Activated CD4-positive, alpha-beta memory T cell treated with anti-CD3 and anti-CD28 coated beads for 36 hours (primary cell): ENCODE results near the gene MYH9. TPM values are rescaled to one million over a fixed set of nuclear protein-coding genes. Genes with fewer than 3 reads are reported as not detected.
A peak's percentile ranks its signal among the peaks of the same experiment; 100 is the strongest.

ENCODE experiments used
- CTCF ChIA-PET: fragments of 350-600 bp; sonication (Branson Sonifier 250); formaldehyde crosslinking; loops from one replicate; lab custom pipeline; 2021; ENCODE audit warnings: antibody characterized with exemption, inconsistent platforms; lab: Charles Lee
- POLR2A ChIA-PET: fragments of 350-600 bp; sonication (Branson Sonifier 250); formaldehyde crosslinking; loops from one replicate; lab custom pipeline; 2021; ENCODE audit warnings: antibody characterized with exemption; lab: Charles Lee
- DNase-seq: peaks from one replicate; pipeline ENCODE4 v3.0.0-alpha.2; 2020
- H3K27ac Mint-ChIP-seq: one replicate; pipeline ENCODE4 v1.8.0; 2021; ENCODE audit warnings: mixed read lengths
- H3K27me3 Mint-ChIP-seq: one replicate; pipeline ENCODE4 v1.8.0; 2021; ENCODE audit warnings: mixed read lengths
- H3K36me3 Mint-ChIP-seq: one replicate; pipeline ENCODE4 v1.8.0; 2021; ENCODE audit warnings: mixed read lengths
- H3K4me1 Mint-ChIP-seq: one replicate; pipeline ENCODE4 v1.8.0; 2021; ENCODE audit warnings: low read depth, mixed read lengths
- H3K4me3 Mint-ChIP-seq: one replicate; pipeline ENCODE4 v1.8.0; 2021; ENCODE audit warnings: mild to moderate bottlenecking, mixed read lengths
- H3K9me3 Mint-ChIP-seq: one replicate; pipeline ENCODE4 v1.8.0; 2021; ENCODE audit warnings: mixed read lengths
- intact Hi-C: fragments of 100-400 bp; cut with micrococcal nuclease; formaldehyde crosslinking; loops from one replicate; pipeline ENCODE4 v1.15.1; 2023
- total RNA-seq, 2 experiments: library from RNA; stranded (reverse); gene quantifications; one replicate each; pipeline ENCODE4 v1.2.3, GENCODE V29; 2021

The MYH9 gene
- total RNA-seq, 2 experiments from 2014 or later = 712 to 720 TPM

GRCh38 chr22:36381513-36382128 is 6.1 kb downstream of the MYH9 start:
- H3K4me3 Mint-ChIP-seq = peak overlapping the region; percentile 40
- no peaks in the 10 kb centered on the region for H3K9me3 Mint-ChIP-seq
- no peaks in the 10 kb centered on the region for H3K27me3 Mint-ChIP-seq
- CTCF ChIA-PET = interaction anchor here (1.2 kb wide), 1 partner anchor 49 kb away, joined by 5 read pairs; no protein-coding TSS in a partner anchor
- H3K4me1 Mint-ChIP-seq = peaks cover 87% of the 10 kb centered on the region
- intact Hi-C loops = no loop called here
- H3K36me3 Mint-ChIP-seq = peaks cover 56% of the 10 kb centered on the region
- DNase-seq = no peak
- POLR2A ChIA-PET = interaction anchor here (0.7 to 3.5 kb wide), 3 partner anchors 15 to 49 kb away, joined by 3 to 21 read pairs (median 9); no protein-coding TSS in a partner anchor
- peak overlapping the region; percentile 98 for H3K27ac Mint-ChIP-seq

GRCh38 chr22:36379593-36380361 is 8.0 kb downstream of the MYH9 start:
- CTCF ChIA-PET = interaction anchor here (0.7 to 3.9 kb wide), 12 partner anchors 9 to 91 kb away, joined by 3 to 34 read pairs (median 5); no protein-coding TSS in a partner anchor
- H3K27ac Mint-ChIP-seq = peak overlapping the region; percentile 98

GRCh38 chr22:36378869-36379217 is 8.9 kb downstream of the MYH9 start:
- H3K27me3 Mint-ChIP-seq = no peaks in the 10 kb centered on the region
- peak overlapping the region; percentile 98 for H3K27ac Mint-ChIP-seq
- intact Hi-C loops = no loop called here
- POLR2A ChIA-PET = interaction anchor here (0.8 to 3.5 kb wide), 7 partner anchors 8 to 46 kb away, joined by 3 to 21 read pairs (median 7); partner anchors contain the start of gene MYH9
- CTCF ChIA-PET = interaction anchor here (1.1 to 3.9 kb wide), 9 partner anchors 12 to 92 kb away, joined by 3 to 34 read pairs (median 7); no protein-coding TSS in a partner anchor
- H3K9me3 Mint-ChIP-seq = no peaks in the 10 kb centered on the region
- peaks cover 94% of the 10 kb centered on the region for H3K4me1 Mint-ChIP-seq
- DNase-seq = no peak
- peak overlapping the region; percentile 74 for H3K4me3 Mint-ChIP-seq
- peaks cover 44% of the 10 kb centered on the region for H3K36me3 Mint-ChIP-seq

More at GRCh38 chr22:36379593-36380361, 8.0 kb downstream of the MYH9 start:
- Mint-ChIP-seq H3K27me3 (no peaks in the 10 kb centered on the region), H3K36me3 (peaks cover 49% of the 10 kb centered on the region), H3K4me3 (peak overlapping the region; percentile 67), H3K4me1 (peaks cover 93% of the 10 kb centered on the region), H3K9me3 (no peaks in the 10 kb centered on the region)
- peak; percentile 59 for DNase-seq
- POLR2A ChIA-PET = interaction anchor here (0.6 to 3.5 kb wide), 8 partner anchors 8 to 129 kb away, joined by 3 to 21 read pairs (median 6); partner anchors contain the start of gene MYH9
- intact Hi-C loops = no loop called here

GRCh38 chr22:36378080-36378868 is 9.5 kb downstream of the MYH9 start:
- intact Hi-C loops = no loop called here
- CTCF ChIA-PET = interaction anchor here (1.1 to 3.9 kb wide), 11 partner anchors 11 to 92 kb away, joined by 3 to 34 read pairs (median 8); no protein-coding TSS in a partner anchor

GRCh38 chr22:36377022-36377631 is 10.6 kb downstream of the MYH9 start:
- POLR2A ChIA-PET = interaction anchor here (0.6 to 2.9 kb wide), 13 partner anchors 9 to 95 kb away, joined by 3 to 24 read pairs (median 6); partner anchors contain the start of gene MYH9

More at GRCh38 chr22:36378080-36378868, 9.5 kb downstream of the MYH9 start:
- H3K27ac Mint-ChIP-seq = peak overlapping the region; percentile 98
- H3K27me3 Mint-ChIP-seq = no peaks in the 10 kb centered on the region
- H3K4me1 Mint-ChIP-seq = peaks cover 94% of the 10 kb centered on the region
- peaks cover 45% of the 10 kb centered on the region for H3K36me3 Mint-ChIP-seq
- DNase-seq = no peak
- H3K4me3 Mint-ChIP-seq = peak overlapping the region; percentile 74
- POLR2A ChIA-PET = interaction anchor here (0.6 to 3.5 kb wide), 11 partner anchors 8 to 60 kb away, joined by 3 to 24 read pairs (median 12); partner anchors contain the start of gene MYH9
- H3K9me3 Mint-ChIP-seq = no peaks in the 10 kb centered on the region

GRCh38 chr22:36376265-36376664 is 11.5 kb downstream of the MYH9 start:
- H3K36me3 Mint-ChIP-seq = peaks cover 51% of the 10 kb centered on the region
- ChIA-PET CTCF (interaction anchor here (1.0 to 3.9 kb wide), 6 partner anchors 9 to 94 kb away, joined by 3 to 34 read pairs (median 8); no protein-coding TSS in a partner anchor), POLR2A (interaction anchor here (1.1 to 2.9 kb wide), 5 partner anchors 11 to 44 kb away, joined by 6 to 24 read pairs (median 13); partner anchors contain the start of gene MYH9)
- intact Hi-C loops = no loop called here
- no peak overlapping the region for H3K4me3 Mint-ChIP-seq
- DNase-seq = no peak
- H3K4me1 Mint-ChIP-seq = peaks cover 97% of the 10 kb centered on the region
- H3K27ac Mint-ChIP-seq = peak overlapping the region; percentile 98
- no peaks in the 10 kb centered on the region for H3K27me3 Mint-ChIP-seq
- H3K9me3 Mint-ChIP-seq = no peaks in the 10 kb centered on the region

More at GRCh38 chr22:36377022-36377631, 10.6 kb downstream of the MYH9 start:
- CTCF ChIA-PET = interaction anchor here (0.8 to 3.9 kb wide), 9 partner anchors 8 to 94 kb away, joined by 3 to 34 read pairs (median 8); no protein-coding TSS in a partner anchor
- H3K36me3 Mint-ChIP-seq = peaks cover 52% of the 10 kb centered on the region
- peak; percentile 82 for DNase-seq
- intact Hi-C loops = loop anchor here (1.0 kb wide), 2 partner anchors 9 to 12 kb away; no protein-coding TSS in a partner anchor
- H3K27ac Mint-ChIP-seq = peak overlapping the region; percentile 98
- H3K4me1 Mint-ChIP-seq = peaks cover 96% of the 10 kb centered on the region
- H3K9me3 Mint-ChIP-seq = no peaks in the 10 kb centered on the region
- no peaks in the 10 kb centered on the region for H3K27me3 Mint-ChIP-seq
- peak overlapping the region; percentile 74 for H3K4me3 Mint-ChIP-seq

GRCh38 chr22:36375071-36375980 is 12.4 kb downstream of the MYH9 start:
- CTCF ChIA-PET = interaction anchor here (1.0 to 2.9 kb wide), 7 partner anchors 10 to 95 kb away, joined by 3 to 21 read pairs (median 5); no protein-coding TSS in a partner anchor
- Mint-ChIP-seq H3K4me1 (peaks cover 97% of the 10 kb centered on the region), H3K9me3 (no peaks in the 10 kb centered on the region), H3K36me3 (peaks cover 57% of the 10 kb centered on the region), H3K27me3 (no peaks in the 10 kb centered on the region), H3K27ac (peak overlapping the region; percentile 98), H3K4me3 (no peak overlapping the region)
- POLR2A ChIA-PET = interaction anchor here (0.7 to 2.9 kb wide), 6 partner anchors 10 to 44 kb away, joined by 3 to 24 read pairs (median 10); no protein-coding TSS in a partner anchor
- intact Hi-C loops = no loop called here
- DNase-seq = no peak

GRCh38 chr22:36374603-36375024 is 13.2 kb downstream of the MYH9 start:
- POLR2A ChIA-PET = interaction anchor here (1.4 to 1.8 kb wide), 2 partner anchors 10 to 43 kb away, joined by 5 to 6 read pairs; no protein-coding TSS in a partner anchor
- intact Hi-C loops = no loop called here
- Mint-ChIP-seq H3K9me3 (no peaks in the 10 kb centered on the region), H3K4me1 (peaks cover 97% of the 10 kb centered on the region), H3K36me3 (peaks cover 56% of the 10 kb centered on the region), H3K27me3 (no peaks in the 10 kb centered on the region), H3K4me3 (peak overlapping the region; percentile 48), H3K27ac (peak overlapping the region; percentile 93)
- peak; percentile 86 for DNase-seq
- CTCF ChIA-PET = interaction anchor here (1.0 to 2.5 kb wide), 4 partner anchors 9 to 96 kb away, joined by 3 to 10 read pairs (median 6); no protein-coding TSS in a partner anchor

GRCh38 chr22:36373258-36373579 is 14.5 kb downstream of the MYH9 start:
- H3K9me3 Mint-ChIP-seq = no peaks in the 10 kb centered on the region
- ChIA-PET CTCF (interaction anchor here (1.3 kb wide), 1 partner anchor 40 kb away, joined by 3 read pairs; no protein-coding TSS in a partner anchor), POLR2A (interaction anchor here (1.8 to 2.1 kb wide), 2 partner anchors 8 to 9 kb away, joined by 4 to 6 read pairs; no protein-coding TSS in a partner anchor)

More at GRCh38 chr22:36373258-36373579, 14.5 kb downstream of the MYH9 start:
- H3K27ac Mint-ChIP-seq = peak overlapping the region; percentile 85
- H3K4me3 Mint-ChIP-seq = peak overlapping the region; percentile 20
- no peaks in the 10 kb centered on the region for H3K27me3 Mint-ChIP-seq
- no peak for DNase-seq
- peaks cover 54% of the 10 kb centered on the region for H3K36me3 Mint-ChIP-seq
- peaks cover 96% of the 10 kb centered on the region for H3K4me1 Mint-ChIP-seq
- intact Hi-C loops = no loop called here
